ENCODE results near the gene IL6ST.

DNA sequence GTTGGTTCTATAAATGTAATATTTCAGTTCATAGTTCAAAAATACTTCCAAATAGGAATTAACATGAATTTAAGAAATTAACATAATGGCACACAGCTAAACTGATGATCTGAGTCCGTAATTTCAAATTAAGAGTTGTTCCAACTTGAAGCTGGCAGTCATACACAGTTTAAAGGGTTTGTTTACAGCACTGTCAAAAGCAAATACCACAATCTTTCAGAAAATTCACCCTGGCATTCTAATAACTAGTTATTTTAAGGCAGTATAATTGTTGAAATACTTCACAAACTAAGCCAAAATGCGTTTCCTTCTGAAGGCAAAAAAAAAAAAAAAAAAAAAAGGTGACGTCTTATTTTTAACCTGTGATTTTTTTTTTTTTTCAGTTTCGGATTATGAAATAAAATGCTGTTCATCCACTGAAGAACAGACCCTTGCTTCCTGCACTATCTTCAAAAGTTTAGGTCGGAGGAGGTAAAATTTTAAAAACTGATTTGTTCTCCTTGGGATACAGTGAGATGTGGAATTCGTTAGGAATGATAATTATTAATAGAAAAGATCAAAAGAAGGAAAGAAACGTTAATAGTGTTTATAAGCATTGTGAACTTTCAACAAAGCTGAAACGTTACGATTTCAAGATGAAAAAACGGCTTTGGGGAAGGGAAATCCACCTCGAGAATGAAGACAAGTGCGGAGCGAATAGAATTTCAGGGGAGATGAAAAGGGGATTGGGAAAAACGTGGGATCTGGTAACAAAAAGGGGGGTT, 850 bp downstream of the IL6ST start:
- no peak for TF ChIP-seq CTCF (IDR thresholded peaks at IDR 0.05)
- TF ChIP-seq POLR2A (IDR thresholded peaks at IDR 0.05): no peak

Data from transverse colon (tissue), 3 donors.